ENCODE data around the gene POLN. TPM values are rescaled to one million over a fixed set of nuclear protein-coding genes. Genes with fewer than 3 reads are reported as not detected.

POLN gene
- polyA plus RNA-seq, 2 of the 4 experiments (the other 2 are of a cell fraction): 2.4 to 2.9 TPM

- TF ChIP-seq EP300 (IDR thresholded peaks at IDR 0.05): no peak
Measured at GRCh38 chr4:2259541-2260343, 17.8 kb upstream of the POLN start (continued).

GRCh38 chr4:2259036-2259540 lies 17.2 kb upstream of the POLN start:
- WGBS (ENCODE audit: missing lambda C conversion rate): no CpG with 5 or more reads among the region's 13 CpGs
- Histone ChIP-seq H3K4me3 (no peak overlapping the region), H3K4me2 (no peak overlapping the region), H3K4me1 (peaks cover 6% of the 10 kb centered on the region; the same call in 1 of the 3 replicates), H3K9me3 (no peaks in the 10 kb centered on the region), H3K27ac (no peak overlapping the region)
- TF ChIP-seq KDM1A (IDR thresholded peaks at IDR 0.05; ENCODE audit: low read depth) (no peak), BHLHE40 (IDR thresholded peaks at IDR 0.05; ENCODE audit: low read depth, low read length) (no peak), CEBPB (IDR thresholded peaks at IDR 0.05) (no peak), BCL3 (IDR thresholded peaks at IDR 0.05) (no peak), NPAS2 (CRISPR knock-in tag; IDR thresholded peaks at IDR 0.05; ENCODE audit: borderline replicate concordance) (no peak), GATA3 (IDR thresholded peaks at IDR 0.05; ENCODE audit: borderline replicate concordance) (no peak), EHMT2 (IDR thresholded peaks at IDR 0.05; ENCODE audit: low read depth) (no peak), REST (IDR thresholded peaks at IDR 0.05) (no peak), HES2 (IDR thresholded peaks at IDR 0.05) (no peak), SREBF2 (IDR thresholded peaks at IDR 0.05) (no peak), POLR2A (IDR thresholded peaks at IDR 0.05; ENCODE audit: low read length) (no peak), RNF2 (IDR thresholded peaks at IDR 0.05; ENCODE audit: borderline replicate concordance, low read depth) (no peak)
- DNase-seq (ENCODE audit: low read depth in 1 of 2, low spot score in 1 of 2): no peak
- no peak for FAIRE-seq
- POLR2A ChIA-PET: no interaction called here
- no peak for ATAC-seq
- CTCF ChIA-PET: no interaction called here

GRCh38 chr4:2258091-2259035 lies 16.4 kb upstream of the POLN start:
- 95% methylated on average over 3 of the region's 18 CpGs for WGBS (ENCODE audit: missing lambda C conversion rate)
- FAIRE-seq (no peak), DNase-seq (ENCODE audit: low read depth in 1 of 2, low spot score in 1 of 2) (no peak), ATAC-seq (no peak)
- Histone ChIP-seq H3K4me1 (peaks cover 6% of the 10 kb centered on the region; the same call in 1 of the 3 replicates), H3K27ac (no peak overlapping the region), H3K9me3 (no peaks in the 10 kb centered on the region), H3K4me2 (no peak overlapping the region), H3K4me3 (no peak overlapping the region)
- ChIA-PET POLR2A (no interaction called here), CTCF (no interaction called here)
- no peak for TF ChIP-seq CBX2 (IDR thresholded peaks at IDR 0.05; ENCODE audit: borderline replicate concordance, low read depth)
- TF ChIP-seq CHD4 (IDR thresholded peaks at IDR 0.05; ENCODE audit: borderline replicate concordance): no peak
- no peak for TF ChIP-seq EHMT2 (IDR thresholded peaks at IDR 0.05; ENCODE audit: low read depth)
- TF ChIP-seq TP53 (CRISPR knock-in tag; IDR thresholded peaks at IDR 0.05): no peak
- no peak for TF ChIP-seq MAX (IDR thresholded peaks at IDR 0.05)
- TF ChIP-seq CBX8 (IDR thresholded peaks at IDR 0.05): no peak
- TF ChIP-seq PHF8 (IDR thresholded peaks at IDR 0.05; ENCODE audit: borderline replicate concordance, low read depth): no peak
- TF ChIP-seq ZNF302 (CRISPR knock-in tag; IDR thresholded peaks at IDR 0.05): no peak
